DND-41 (cell line): Measurements from ENCODE around the gene PDCD4.

Experiments
- CTCF ChIP-seq: IDR thresholded peaks from 2 replicates; pipeline ENCODE4 v1.5.1; 2012; ENCODE audit warnings: borderline replicate concordance, low read length, moderate library complexity, mild to moderate bottlenecking; ENCODE audit not compliant: poor library complexity, severe bottlenecking; ENCODE audit errors: extremely low read depth
- EZH2 ChIP-seq: IDR thresholded peaks from 3 replicates; pipeline ENCODE4 v1.6.1; 2012; ENCODE audit warnings: borderline replicate concordance, low read depth, mild to moderate bottlenecking, moderate library complexity, low read length, inconsistent platforms; ENCODE audit not compliant: severe bottlenecking

- no peak for TF ChIP-seq CTCF
- no peak for TF ChIP-seq EZH2
These were observed 48.5 kb downstream of the PDCD4 start for GRCh38 chr10:110919971-110920881.
